Pancreas (tissue), 10 donors: ENCODE data around the gene METTL1. TPM values are rescaled to one million over a fixed set of nuclear protein-coding genes. Genes with fewer than 3 reads are reported as not detected.

Experiments
- ATAC-seq, 4 donors: fragments of 200-7000 bp; cut with Tn5 transposase; one replicate each; pipeline versions ENCODE4 v1.8.0 to v1.9.1; 2020; ENCODE audit warnings: mild to moderate bottlenecking in 4 of 4, moderate library complexity in 4 of 4
- DNase-seq, 6 donors: peaks; one replicate each; pipeline ENCODE4 v3.0.0-alpha.2; 2020
- FAIRE-seq: peaks from 2 replicates; lab custom pipeline; 2012; peaks lifted over from hg19 to GRCh38; lab: Jason Lieb, UNC
- H3K27ac ChIP-seq, 4 donors: fragments of 200-600 bp; sonication (generic); 1 replicate in 3 of 4; 2 replicates in 1 of 4; pipeline versions ENCODE4 v1.5.0 to v1.8.0; 2020
- H3K27me3 ChIP-seq, 4 donors: fragments of 200-600 bp; one replicate each; pipeline ENCODE4 v1.8.0; 2021
- H3K36me3 ChIP-seq, 3 donors: fragments of 200-600 bp; sonication (generic) in 1 of 3; one replicate each; pipeline versions ENCODE4 v1.5.0 to v1.8.0; 2020 to 2021
- H3K4me1 ChIP-seq, 3 donors: fragments of 200-600 bp; one replicate each; pipeline ENCODE4 v1.8.0; 2021
- H3K4me3 ChIP-seq, 4 donors: fragments of 200-600 bp; sonication (generic) in 2 of 4; one replicate each; pipeline versions ENCODE4 v1.5.0 to v1.8.0; 2020 to 2021
- H3K9me3 ChIP-seq, 4 donors: fragments of 200-600 bp; one replicate each; pipeline ENCODE4 v1.8.0; 2021
- CTCF ChIP-seq, 4 donors: fragments of 200-600 bp; sonication (generic) in 3 of 4; IDR thresholded peaks; one replicate each; pipeline versions ENCODE4 v1.5.0 to v1.8.0; 2021; ENCODE audit warnings: antibody characterized with exemption in 4 of 4
- WGBS, 2 donors: extraction: QIAGEN DNeasy Blood & Tissue Kit; methylation state at CpG; one replicate each; pipeline ENCODE4 v1.1.7; 2013; 5-methylcytosine and 5-hydroxymethylcytosine counted together
- intact Hi-C, 3 donors: fragments of 100-400 bp; cut with DNase I; formaldehyde crosslinking; loops; one replicate each; pipeline versions ENCODE4 v1.11.1 to v1.14.2; 2022
- polyA plus RNA-seq, 2 donors: library from polyadenylated mRNA; stranded (reverse); fragments of 200-250 nt; gene quantifications; one replicate each; pipeline ENCODE4 v1.2.3, GENCODE V29; 2013
- total RNA-seq, 6 donors: library from RNA; stranded (reverse); fragmentation: NEBNext Ultra II Directional in 4 of 6; extraction: Animal tissue kit (Norgen Biotek cat#: 25700) in 4 of 6; gene quantifications; one replicate each; pipeline versions ENCODE4 v1.2.1 to v1.2.4, GENCODE V29; 2021 to 2023
- donor health status: healthy with polysubstance abuse.
- donor health status: DM: no; HTN: no; CAD: no; lungs with moderate emphysema.
- donor health status: DM: no; HTN: no; CAD: no.
- donor health status: control.
- donor health status: control.
- donor health status: Bipolar disorder and iron deficiency.
- donor health status: DM: yes; HTN: yes; CAD: no.
- donor health status: DM: no; HTN: no; CAD: no.
- donor health status: DM: no; HTN: no; CAD: no.
- donor health status: DM: yes; HTN: yes; CAD: no.

METTL1 gene
- total and polyA plus RNA-seq, 8 donors, result 11.5 to 55.9 (median 23.0) TPM

- no peak for TF ChIP-seq CTCF (IDR thresholded peaks at IDR 0.05)
- Histone ChIP-seq H3K27me3 (peaks cover 0 to 12% (median 0%) of the 10 kb centered on the region in 4 donors), H3K36me3 (no peaks in the 10 kb centered on the region), H3K9me3 (no peaks in the 10 kb centered on the region), H3K4me1 (peaks cover 9 to 15% (median 13%) of the 10 kb centered on the region in 3 donors), H3K27ac (no peak overlapping the region), H3K4me3 (peak overlapping the region in 3 of 4 donors; percentile 3 to 42 (median 32))
- intact Hi-C loops, result no loop called here
- peak in 3 of 4 donors; percentile 15 to 34 (median 20) for ATAC-seq
- 1 to 9% methylated on average over 66 to 110 of the region's 110 CpGs for WGBS, 2 donors
- DNase-seq, result peak in 2 of 6 donors; percentile 71 to 82
- FAIRE-seq, result no peak
These were observed 34.1 kb downstream of the METTL1 start for GRCh38 chr12:57737467-57738460.

GRCh38 chr12:57736741-57737466 is 35.0 kb downstream of the METTL1 start:
- Histone ChIP-seq H3K4me1 (peaks cover 9 to 15% (median 13%) of the 10 kb centered on the region in 3 donors), H3K27me3 (peaks cover 0 to 12% (median 0%) of the 10 kb centered on the region in 4 donors), H3K27ac (no peak overlapping the region), H3K36me3 (no peaks in the 10 kb centered on the region), H3K9me3 (no peaks in the 10 kb centered on the region), H3K4me3 (peak overlapping the region in 2 of 4 donors; percentile 32 to 42)
- ATAC-seq (no peak), FAIRE-seq (no peak), DNase-seq (peak in 2 of 6 donors; percentile 57 to 83)
- WGBS, 2 donors, result 5 to 11% methylated on average over 23 to 31 of the region's 31 CpGs
- intact Hi-C loops, result no loop called here
- TF ChIP-seq CTCF (IDR thresholded peaks at IDR 0.05), result no peak

- no peak overlapping the region for H3K27ac ChIP-seq
- H3K27me3 ChIP-seq, result peaks cover 0 to 12% (median 0%) of the 10 kb centered on the region in 4 donors
- intact Hi-C loops, result no loop called here
- DNase-seq (peak in 1 of 6 donors; percentile 69), ATAC-seq (peak in 3 of 4 donors; percentile 55 to 57 (median 57)), FAIRE-seq (no peak)
- H3K4me1 ChIP-seq, result peaks cover 9 to 15% (median 13%) of the 10 kb centered on the region in 3 donors
- no peaks in the 10 kb centered on the region for H3K36me3 ChIP-seq
- no peaks in the 10 kb centered on the region for H3K9me3 ChIP-seq
- peak overlapping the region in 1 of 4 donors; percentile 14 for H3K4me3 ChIP-seq
- no peak for TF ChIP-seq CTCF (IDR thresholded peaks at IDR 0.05)
- WGBS, 2 donors, result 6 to 7% methylated on average over 47 to 49 of the region's 49 CpGs
These were observed 35.8 kb downstream of the METTL1 start for GRCh38 chr12:57735952-57736740.

GRCh38 chr12:57735198-57735855 is 36.6 kb downstream of the METTL1 start:
- FAIRE-seq (no peak), DNase-seq (no peak), ATAC-seq (peak in 1 of 4 donors; percentile 5)
- WGBS, 2 donors, result 2 to 12% methylated on average over 5 to 8 of the region's 8 CpGs
- no peak for TF ChIP-seq CTCF (IDR thresholded peaks at IDR 0.05)
- Histone ChIP-seq H3K9me3 (no peaks in the 10 kb centered on the region), H3K36me3 (no peaks in the 10 kb centered on the region), H3K27me3 (peaks cover 0 to 12% (median 0%) of the 10 kb centered on the region in 4 donors), H3K27ac (no peak overlapping the region), H3K4me3 (no peak overlapping the region), H3K4me1 (peaks cover 9 to 15% (median 13%) of the 10 kb centered on the region in 3 donors)
- intact Hi-C loops, result no loop called here
